K562 (cell line): Measurements from ENCODE around the gene CCDC61. TPM values are rescaled to one million over a fixed set of nuclear protein-coding genes. Genes with fewer than 3 reads are reported as not detected.

Experiments used
- AFF4 ChIP-seq: sonication (generic); formaldehyde crosslinking; IDR thresholded peaks from 2 replicates; pipeline ENCODE4 v1.8.0; 2023; ENCODE audit warnings: mild to moderate bottlenecking, missing genetic modification reagents
- ATF6 ChIP-seq: sonication (generic); formaldehyde crosslinking; IDR thresholded peaks from 2 replicates; pipeline ENCODE4 v1.4.0; 2020; ENCODE audit warnings: mild to moderate bottlenecking, missing genetic modification reagents
- C11orf30 ChIP-seq: fragments of 450-650 bp; IDR thresholded peaks from 2 replicates; pipeline ENCODE4 v1.6.1; 2016; ENCODE audit warnings: low read depth, mild to moderate bottlenecking
- CHD2 ChIP-seq: IDR thresholded peaks from 2 replicates; pipeline ENCODE4 v1.6.1; 2011; ENCODE audit warnings: low read depth, low read length
- FOSL1 ChIP-seq: fragments of 200-800 bp; sonication (Bioruptor generic); conservative IDR thresholded peaks from 2 replicates; pipeline ENCODE4 v1.6.1; 2016; ENCODE audit warnings: missing genetic modification characterization, missing compliant biosample characterization
- HOMEZ ChIP-seq: fragments of 250-450 bp; sonication (Bioruptor Pico); IDR thresholded peaks from 2 replicates; pipeline ENCODE4 v1.4.0; 2020; ENCODE audit warnings: mild to moderate bottlenecking, moderate library complexity
- NFE2 ChIP-seq: IDR thresholded peaks from 2 replicates; pipeline ENCODE4 v1.6.1; 2014; ENCODE audit warnings: antibody characterized with exemption, low read depth
- NR2C1 ChIP-seq, 2 experiments: fragments of 450-650 bp; IDR thresholded peaks; 2 replicates each; pipeline ENCODE4 v1.6.1; 2017; ENCODE audit warnings: mild to moderate bottlenecking in 2 of 2, antibody characterized with exemption in 1 of 2, inconsistent platforms in 1 of 2, missing compliant biosample characterization in 1 of 2, missing genetic modification characterization in 1 of 2
- PCBP1 ChIP-seq: fragments of 200-400 bp; formaldehyde crosslinking; IDR thresholded peaks from 2 replicates; pipeline ENCODE4 v1.6.1; 2018; ENCODE audit warnings: mild to moderate bottlenecking, low read depth, low read length; ENCODE audit not compliant: poor library complexity, severe bottlenecking
- RBFOX2 ChIP-seq: fragments of 200-400 bp; formaldehyde crosslinking; IDR thresholded peaks from 2 replicates; pipeline ENCODE4 v1.6.1; 2017; ENCODE audit warnings: low read depth, mild to moderate bottlenecking, low read length, moderate library complexity
- SMC3 ChIP-seq: conservative IDR thresholded peaks from 2 replicates; pipeline ENCODE4 v1.6.1; 2011; ENCODE audit warnings: low read depth, low read length, improper control_type of control experiment; ENCODE audit not compliant: insufficient read depth
- TFE3 ChIP-seq: fragments of 450-650 bp; formaldehyde crosslinking; IDR thresholded peaks from 2 replicates; pipeline ENCODE4 v1.4.0; 2020; ENCODE audit warnings: mild to moderate bottlenecking, mixed read lengths
- ZNF174 ChIP-seq: fragments of 250-450 bp; sonication (Bioruptor Pico); IDR thresholded peaks from 2 replicates; pipeline ENCODE4 v1.4.0; 2020; ENCODE audit warnings: mild to moderate bottlenecking
- ZNF511 ChIP-seq: sonication (generic); formaldehyde crosslinking; IDR thresholded peaks from 2 replicates; pipeline ENCODE4 v1.8.0; 2022; ENCODE audit warnings: mild to moderate bottlenecking, missing genetic modification reagents
- ZNF551 ChIP-seq: fragments of 250-450 bp; sonication (Bioruptor Pico); IDR thresholded peaks from 2 replicates; pipeline ENCODE4 v1.5.0; 2021; ENCODE audit warnings: mild to moderate bottlenecking, moderate library complexity
- polyA plus RNA-seq, 8 experiments: library from polyadenylated mRNA; depleted of rRNA in 4 of 8; stranded (reverse) in 5 of 8; unstranded in 3 of 8; fragments of >200 nt; fragmentation: Nextera tagmentation in 2 of 8; fragmentation: Illumina TruSeq in 1 of 8; extraction: Ambion mirVana in 2 of 8; extraction: Trizol in 1 of 8; gene quantifications; 2 replicates each; pipeline versions ENCODE4 v1.2.1 to v1.2.3, GENCODE V29; 2011 to 2014; ENCODE audit warnings: inconsistent platforms in 1 of 8, missing spikeins in 1 of 8
- total RNA-seq, 7 experiments: library from RNA; depleted of rRNA in 6 of 7; stranded (reverse); fragments of >200 nt in 6 of 7; fragmentation: Illumina TruSeq in 2 of 7; extraction: Trizol in 2 of 7; gene quantifications; 2 replicates each; pipeline versions ENCODE4 v1.2.1 to v1.2.3, GENCODE V29; 2011 to 2021; ENCODE audit warnings: low replicate concordance in 1 of 7

Gene CCDC61
- total and polyA plus RNA-seq, 9 of the 15 experiments (the other 6 are each of a cell fraction or from before 2014, with no cell fraction given) = 0.07 to 27.0 (median 10.3) TPM

- TF ChIP-seq HOMEZ (CRISPR knock-in tag) = no peak
- peak; percentile 94 for TF ChIP-seq ATF6 (CRISPR knock-in tag)
- no peak for TF ChIP-seq CHD2
- no peak for TF ChIP-seq NR2C1 (IDR thresholded peaks at IDR 0.05)
- no peak for TF ChIP-seq NR2C1 (tag; IDR thresholded peaks at IDR 0.05)
- peak; percentile 91 for TF ChIP-seq ZNF511 (CRISPR knock-in tag)
- no peak for TF ChIP-seq ZNF551 (CRISPR knock-in tag)
- TF ChIP-seq ZNF174 (CRISPR knock-in tag) = no peak
- no peak for TF ChIP-seq NFE2
- no peak for TF ChIP-seq FOSL1 (tag)
- peak; percentile 80 for TF ChIP-seq AFF4 (CRISPR knock-in tag)
- TF ChIP-seq C11orf30 = no peak
- no peak for TF ChIP-seq TFE3 (CRISPR knock-in tag)
- no peak for TF ChIP-seq SMC3
- no peak for TF ChIP-seq PCBP1
- TF ChIP-seq RBFOX2 = no peak
Observed at GRCh38 chr19:45952686-45953505, 42.4 kb upstream of the CCDC61 start (continued).
